Upper lobe of left lung (tissue), 4 donors: Measurements from ENCODE around the gene TUBD1.
A peak's percentile ranks its signal among the peaks of the same experiment; 100 is the strongest.
"Not testable (repeated sequence)": the region's sequence is repeated elsewhere in the genome, so short reads cannot be mapped to it uniquely, and the experiment has no call there.

Source experiments
- CTCF ChIP-seq, 6 experiments: fragments of 450-650 bp in 4 of 6; fragments of 200-600 bp in 2 of 6; sonication (generic) in 2 of 6; IDR thresholded peaks; one replicate each; pipeline ENCODE4 v1.5.1; 2016 to 2019; ENCODE audit warnings: antibody characterized with exemption in 6 of 6
- EP300 ChIP-seq, 4 donors: sonication (generic); formaldehyde crosslinking; IDR thresholded peaks; one replicate each; pipeline ENCODE4 v1.5.1; 2017; ENCODE audit warnings: antibody characterized with exemption in 4 of 4, control low read depth in 2 of 4
- POLR2A ChIP-seq, 4 donors: fragments of 450-650 bp; IDR thresholded peaks; one replicate each; pipeline ENCODE4 v1.5.1; 2016 to 2017; ENCODE audit warnings: antibody characterized with exemption in 4 of 4, mild to moderate bottlenecking in 2 of 4

GRCh38 chr17:59841091-59841881, 51.5 kb downstream of the TUBD1 start:
- not testable (repeated sequence) for TF ChIP-seq EP300, CTCF (IDR thresholded peaks at IDR 0.05)
- peak in 1 of 4 donors; percentile 29 for TF ChIP-seq POLR2A (IDR thresholded peaks at IDR 0.05)
